OCI-LY1 (cell line): ENCODE results near the gene KIFBP.

ENCODE experiments used
- H2AFZ ChIP-seq: fragments of 200-600 bp; sonication (generic), shearing (Covaris generic); 2 replicates; pipeline ENCODE4 v1.6.0; 2014; ENCODE audit warnings: antibody characterized with exemption, mild to moderate bottlenecking, low read length
- H3F3A ChIP-seq: fragments of 200-600 bp; sonication (generic), shearing (Covaris generic); 2 replicates; pipeline ENCODE4 v1.6.0; 2014; ENCODE audit warnings: mild to moderate bottlenecking, antibody characterized with exemption, low read length, moderate library complexity; ENCODE audit not compliant: insufficient read depth
- H3K27ac ChIP-seq: fragments of 200-600 bp; sonication (generic); 2 replicates; pipeline ENCODE4 v1.5.1; 2014; ENCODE audit warnings: low read length, mixed run types, mild to moderate bottlenecking, low read depth; ENCODE audit not compliant: poor library complexity, severe bottlenecking
- H3K27me3 ChIP-seq: fragments of 200-600 bp; sonication (generic); 2 replicates; pipeline ENCODE4 v1.6.0; 2014; ENCODE audit warnings: antibody characterized with exemption, mild to moderate bottlenecking, low read length, moderate library complexity; ENCODE audit not compliant: insufficient read depth
- H3K36me3 ChIP-seq: fragments of 200-600 bp; sonication (generic); 2 replicates; pipeline ENCODE4 v1.6.1; 2014; ENCODE audit warnings: mild to moderate bottlenecking, antibody characterized with exemption, low read length, moderate library complexity, mixed read lengths; ENCODE audit not compliant: insufficient read depth
- H3K4me1 ChIP-seq: fragments of 200-600 bp; sonication (generic); 2 replicates; pipeline ENCODE4 v1.5.1; 2014; ENCODE audit warnings: mild to moderate bottlenecking, low read length, moderate library complexity; ENCODE audit not compliant: insufficient read depth, severe bottlenecking
- H3K4me2 ChIP-seq: fragments of 200-600 bp; sonication (generic), shearing (Covaris generic); 2 replicates; pipeline ENCODE4 v1.6.1; 2014; ENCODE audit warnings: low read length
- H3K4me3 ChIP-seq: fragments of 200-600 bp; sonication (generic); 2 replicates; pipeline ENCODE4 v1.5.1; 2014; ENCODE audit warnings: low read length, low read depth, mild to moderate bottlenecking, mixed read lengths; ENCODE audit not compliant: poor library complexity, severe bottlenecking
- H3K79me2 ChIP-seq: fragments of 200-600 bp; shearing (Covaris generic); 2 replicates; pipeline ENCODE4 v1.6.1; 2016; ENCODE audit warnings: mixed run types, low read length, mixed read lengths; ENCODE audit not compliant: insufficient read depth
- H3K9ac ChIP-seq: fragments of 200-600 bp; sonication (generic), shearing (Covaris generic); 2 replicates; pipeline ENCODE4 v1.6.1; 2014; ENCODE audit warnings: mild to moderate bottlenecking, low read length, mixed read lengths
- H3K9me2 ChIP-seq: fragments of 200-600 bp; sonication (generic), shearing (Covaris generic); 2 replicates; pipeline ENCODE4 v1.6.1; 2014; ENCODE audit warnings: low read depth, mild to moderate bottlenecking, low read length, mixed read lengths
- H3K9me3 ChIP-seq: fragments of 200-600 bp; shearing (Covaris generic); 2 replicates; pipeline ENCODE4 v1.6.1; 2014; ENCODE audit warnings: low read length, mixed read lengths
- H4K20me1 ChIP-seq: fragments of 200-600 bp; sonication (generic), shearing (Covaris generic); 2 replicates; pipeline ENCODE4 v1.6.0; 2016; ENCODE audit warnings: mild to moderate bottlenecking, low read length; ENCODE audit not compliant: insufficient read depth
- CTCF ChIP-seq: fragments of 200-600 bp; sonication (generic), shearing (Covaris generic); IDR thresholded peaks from 2 replicates; pipeline ENCODE4 v1.5.1; 2017; ENCODE audit warnings: mild to moderate bottlenecking, antibody characterized with exemption, low read length, moderate library complexity, mixed read lengths
- EZH2 ChIP-seq: fragments of 200-600 bp; sonication (generic), shearing (Covaris generic); IDR thresholded peaks from 2 replicates; pipeline ENCODE4 v1.8.0; 2017; ENCODE audit warnings: borderline replicate concordance, mixed run types, mild to moderate bottlenecking, antibody characterized with exemption, low read length, moderate library complexity, mixed read lengths

Gene KIFBP

GRCh38 chr10:69052736-69053135 is 64.1 kb downstream of the KIFBP start:
- no peaks in the 10 kb centered on the region for H3F3A ChIP-seq
- H2AFZ ChIP-seq: no peak overlapping the region
- H3K4me2 ChIP-seq: no peak overlapping the region

GRCh38 chr10:69055241-69055640 is 66.6 kb downstream of the KIFBP start:
- Histone ChIP-seq H4K20me1 (no peaks in the 10 kb centered on the region), H3K27ac (no peak overlapping the region), H3K36me3 (no peaks in the 10 kb centered on the region), H3K79me2 (no peaks in the 10 kb centered on the region), H3K27me3 (no peaks in the 10 kb centered on the region), H3K9me2 (no peaks in the 10 kb centered on the region), H3K9ac (no peak overlapping the region), H2AFZ (no peak overlapping the region), H3K4me3 (no peak overlapping the region), H3F3A (no peaks in the 10 kb centered on the region), H3K9me3 (no peaks in the 10 kb centered on the region), H3K4me2 (no peak overlapping the region), H3K4me1 (peaks cover 19% of the 10 kb centered on the region)
- TF ChIP-seq EZH2 (no peak), CTCF (no peak)

More at GRCh38 chr10:69052736-69053135, 64.1 kb downstream of the KIFBP start:
- Histone ChIP-seq H3K9ac (no peak overlapping the region), H3K4me3 (no peak overlapping the region), H3K9me3 (no peaks in the 10 kb centered on the region), H3K27ac (no peak overlapping the region), H3K4me1 (peaks cover 37% of the 10 kb centered on the region), H3K36me3 (no peaks in the 10 kb centered on the region), H3K27me3 (no peaks in the 10 kb centered on the region), H4K20me1 (no peaks in the 10 kb centered on the region), H3K79me2 (no peaks in the 10 kb centered on the region), H3K9me2 (no peaks in the 10 kb centered on the region)
- TF ChIP-seq CTCF: no peak
- no peak for TF ChIP-seq EZH2

- H2AFZ ChIP-seq: no peak overlapping the region
- H3K27me3 ChIP-seq: no peaks in the 10 kb centered on the region; the same call in 1 of the 2 replicates
- H3K9ac ChIP-seq: no peak overlapping the region
- no peaks in the 10 kb centered on the region for H3K36me3 ChIP-seq
- peaks cover 19% of the 10 kb centered on the region for H3K4me1 ChIP-seq
- no peak overlapping the region for H3K27ac ChIP-seq
- no peaks in the 10 kb centered on the region for H4K20me1 ChIP-seq
- H3F3A ChIP-seq: no peaks in the 10 kb centered on the region
- H3K9me3 ChIP-seq: no peaks in the 10 kb centered on the region
- H3K9me2 ChIP-seq: no peaks in the 10 kb centered on the region
- H3K79me2 ChIP-seq: no peaks in the 10 kb centered on the region
- H3K4me2 ChIP-seq: no peak overlapping the region
- no peak overlapping the region for H3K4me3 ChIP-seq
- TF ChIP-seq CTCF (no peak), EZH2 (no peak)
Measured at GRCh38 chr10:69056129-69056528, 67.5 kb downstream of the KIFBP start.
